HCT116 (cell line): Measurements from ENCODE around the gene TMEM45B. TPM values are rescaled to one million over a fixed set of nuclear protein-coding genes. Genes with fewer than 3 reads are reported as not detected.
"Not testable (repeated sequence)": the region's sequence is repeated elsewhere in the genome, so short reads cannot be mapped to it uniquely, and the experiment has no call there.

Source experiments
- ATAC-seq: fragments of 200-7000 bp; cut with Tn5 transposase; 2 replicates; pipeline ENCODE4 v1.9.1; 2020; ENCODE audit warnings: mild to moderate bottlenecking, moderate library complexity
- BruUV-seq: library from RNA; stranded (reverse); fragments of 400-500 nt; replicated peaks from 2 replicates; lab custom pipeline; 2021; lab: Mats Ljungman, UMichigan
- CTCF ChIA-PET: fragments of 300-600 bp; sonication (Branson Sonifier 250); formaldehyde crosslinking; loops from one replicate; lab custom pipeline; 2021; ENCODE audit warnings: antibody characterized with exemption; lab: Charles Lee
- POLR2A ChIA-PET: fragments of 300-600, 350-600 bp; sonication (Branson Sonifier 250); formaldehyde crosslinking; loops from one replicate; lab custom pipeline; 2021; ENCODE audit warnings: antibody characterized with exemption; lab: Charles Lee
- RAD21 ChIA-PET, 2 experiments: fragments of 300-600 bp; sonication (Branson Sonifier 250); formaldehyde crosslinking; loops; one replicate each; lab custom pipeline; 2023; ENCODE audit warnings: low total read pairs in 2 of 2; ENCODE audit not compliant: uncharacterized antibody in 2 of 2, unreplicated experiment in 2 of 2, low non-redundant PET in 1 of 2; lab: Charles Lee
- DNase-seq: peaks from one replicate; pipeline ENCODE4 v3.0.0-alpha.2; 2010; ENCODE audit warnings: low read depth, low spot score
- H2AFZ ChIP-seq: fragments of 200-600 bp; shearing (Covaris generic), sonication (generic); 2 replicates; pipeline ENCODE4 v1.6.1; 2017; ENCODE audit warnings: low read depth, mixed run types, mixed read lengths, antibody characterized with exemption, low read length; ENCODE audit not compliant: poor library complexity, severe bottlenecking
- H3K27ac ChIP-seq: 2 replicates; pipeline ENCODE4 v1.5.1; 2012; ENCODE audit warnings: low read depth, low read length
- H3K27me3 ChIP-seq: fragments of 200-600 bp; sonication (generic); 2 replicates; pipeline ENCODE4 v1.6.1; 2016; ENCODE audit warnings: mixed run types, low read length, mixed read lengths; ENCODE audit not compliant: insufficient read depth
- H3K36me3 ChIP-seq, 2 experiments: fragments of 200-500 bp in 1 of 2; fragments of 200-600 bp in 1 of 2; sonication (Bioruptor generic) in 1 of 2; sonication (generic) in 1 of 2; 2 replicates each; pipeline versions ENCODE4 v1.5.1 to v1.6.1; 2014 to 2016; ENCODE audit warnings: low read length in 2 of 2, inconsistent platforms in 1 of 2, mixed read lengths in 1 of 2, mixed run types in 1 of 2; ENCODE audit not compliant: insufficient read depth in 2 of 2, control insufficient read depth in 1 of 2
- H3K4me1 ChIP-seq, 2 experiments: fragments of 200-600 bp in 1 of 2; sonication (generic) in 1 of 2; 2 replicates each; pipeline versions ENCODE4 v1.5.1 to v1.6.1; 2012 to 2017; ENCODE audit warnings: low read length in 2 of 2, inconsistent platforms in 1 of 2, mild to moderate bottlenecking in 1 of 2, mixed read lengths in 1 of 2, mixed run types in 1 of 2, moderate library complexity in 1 of 2; ENCODE audit not compliant: insufficient read depth in 2 of 2, control insufficient read depth in 1 of 2
- H3K4me2 ChIP-seq: fragments of 200-600 bp; sonication (generic); 2 replicates; pipeline ENCODE4 v1.6.1; 2017; ENCODE audit warnings: mixed run types, low read length, mixed read lengths
- H3K4me3 ChIP-seq, 2 experiments: fragments of 200-600 bp in 1 of 2; sonication (generic) in 1 of 2; replicated peaks in 1 of 2; 2 replicates each; pipeline ENCODE4 v1.5.1; 2011 to 2016; ENCODE audit warnings: low read length in 2 of 2, control low read depth in 1 of 2, low read depth in 1 of 2, mild to moderate bottlenecking in 1 of 2, mixed read lengths in 1 of 2, mixed run types in 1 of 2
- H3K79me2 ChIP-seq: fragments of 200-600 bp; sonication (generic); 2 replicates; pipeline ENCODE4 v1.6.1; 2017; ENCODE audit warnings: mild to moderate bottlenecking, mixed run types, low read length, moderate library complexity, mixed read lengths; ENCODE audit not compliant: insufficient read depth
- H3K9ac ChIP-seq: fragments of 200-600 bp; sonication (generic); 2 replicates; pipeline ENCODE4 v1.6.1; 2016; ENCODE audit warnings: low read length, mixed read lengths
- H3K9me2 ChIP-seq: fragments of 200-600 bp; sonication (generic), shearing (Covaris generic); 2 replicates; pipeline ENCODE4 v1.6.1; 2017; ENCODE audit warnings: mixed run types, mild to moderate bottlenecking, moderate library complexity; ENCODE audit not compliant: insufficient read depth
- H3K9me3 ChIP-seq, 2 experiments: fragments of 200-500 bp in 1 of 2; fragments of 200-600 bp in 1 of 2; sonication (Bioruptor generic) in 1 of 2; sonication (generic) in 1 of 2; 2 replicates each; pipeline ENCODE4 v1.6.1; 2014 to 2017; ENCODE audit warnings: low read length in 2 of 2, mixed read lengths in 2 of 2, inconsistent platforms in 1 of 2, low read depth in 1 of 2, mild to moderate bottlenecking in 1 of 2, mixed run types in 1 of 2, moderate library complexity in 1 of 2; ENCODE audit not compliant: control insufficient read depth in 1 of 2, insufficient read depth in 1 of 2
- H4K20me1 ChIP-seq: fragments of 200-600 bp; sonication (generic), shearing (Covaris generic); 2 replicates; pipeline ENCODE4 v1.6.1; 2017; ENCODE audit warnings: mixed run types, mild to moderate bottlenecking, moderate library complexity; ENCODE audit not compliant: insufficient read depth
- CBX3 ChIP-seq: IDR thresholded peaks from 2 replicates; pipeline ENCODE4 v1.6.1; 2012; ENCODE audit warnings: low read depth
- EGR1 ChIP-seq: IDR thresholded peaks from 2 replicates; pipeline ENCODE4 v1.6.1; 2012; ENCODE audit warnings: low read depth
- ELF1 ChIP-seq: IDR thresholded peaks from 2 replicates; pipeline ENCODE4 v1.6.1; 2012; ENCODE audit warnings: low read depth, borderline replicate concordance
- EZH2phosphoT487 ChIP-seq: fragments of 200-600 bp; IDR thresholded peaks from 2 replicates; pipeline ENCODE4 v1.6.1; 2018; ENCODE audit warnings: antibody characterized with exemption, borderline replicate concordance
- FOSL1 ChIP-seq: IDR thresholded peaks from 2 replicates; pipeline ENCODE4 v1.6.1; 2012; ENCODE audit warnings: low read depth
- JUND ChIP-seq: IDR thresholded peaks from 2 replicates; pipeline ENCODE4 v1.6.1; 2012
- POLR2A ChIP-seq: IDR thresholded peaks from 2 replicates; pipeline ENCODE4 v1.7.0; 2011; ENCODE audit warnings: borderline replicate concordance; ENCODE audit not compliant: insufficient read depth, insufficient read length; ENCODE audit errors: extremely low read depth
- POLR2AphosphoS5 ChIP-seq: IDR thresholded peaks from 2 replicates; pipeline ENCODE4 v1.6.1; 2011; ENCODE audit warnings: mild to moderate bottlenecking, low read depth, low read length, moderate library complexity
- SIN3A ChIP-seq: IDR thresholded peaks from 2 replicates; pipeline ENCODE4 v1.6.1; 2012; ENCODE audit warnings: low read depth
- SP1 ChIP-seq: IDR thresholded peaks from 2 replicates; pipeline ENCODE4 v1.6.1; 2012; ENCODE audit warnings: low read depth
- SRF ChIP-seq: IDR thresholded peaks from 2 replicates; pipeline ENCODE4 v1.6.1; 2012; ENCODE audit warnings: low read depth
- ZFX ChIP-seq: fragments of 450-650 bp; IDR thresholded peaks from 2 replicates; pipeline ENCODE4 v1.6.1; 2017
- ZNF274 ChIP-seq: fragments of 200-500 bp; sonication (Bioruptor generic); IDR thresholded peaks from 2 replicates; pipeline ENCODE4 v1.6.1; 2014; ENCODE audit warnings: mild to moderate bottlenecking, low read depth, low read length, inconsistent platforms
- intact Hi-C: fragments of 100-400 bp; cut with micrococcal nuclease; formaldehyde crosslinking; loops from 2 replicates; pipeline ENCODE4 v1.10.0; 2022
- total RNA-seq: library from RNA; stranded (reverse); gene quantifications from one replicate; pipeline ENCODE4 v1.2.1, GENCODE V29; 2021; ENCODE audit not compliant: unreplicated experiment
- TF ChIP-seq, protein P1 (sequence below): IDR thresholded peaks from 2 replicates; pipeline ENCODE4 v1.6.1; 2011; ENCODE audit warnings: mild to moderate bottlenecking, low read length, moderate library complexity; ENCODE audit not compliant: insufficient replicate concordance; ENCODE audit errors: extremely low read depth

Gene TMEM45B
- total RNA-seq, 1 experiment from 2014 or later, result not detected

- TF ChIP-seq, protein P1, sequence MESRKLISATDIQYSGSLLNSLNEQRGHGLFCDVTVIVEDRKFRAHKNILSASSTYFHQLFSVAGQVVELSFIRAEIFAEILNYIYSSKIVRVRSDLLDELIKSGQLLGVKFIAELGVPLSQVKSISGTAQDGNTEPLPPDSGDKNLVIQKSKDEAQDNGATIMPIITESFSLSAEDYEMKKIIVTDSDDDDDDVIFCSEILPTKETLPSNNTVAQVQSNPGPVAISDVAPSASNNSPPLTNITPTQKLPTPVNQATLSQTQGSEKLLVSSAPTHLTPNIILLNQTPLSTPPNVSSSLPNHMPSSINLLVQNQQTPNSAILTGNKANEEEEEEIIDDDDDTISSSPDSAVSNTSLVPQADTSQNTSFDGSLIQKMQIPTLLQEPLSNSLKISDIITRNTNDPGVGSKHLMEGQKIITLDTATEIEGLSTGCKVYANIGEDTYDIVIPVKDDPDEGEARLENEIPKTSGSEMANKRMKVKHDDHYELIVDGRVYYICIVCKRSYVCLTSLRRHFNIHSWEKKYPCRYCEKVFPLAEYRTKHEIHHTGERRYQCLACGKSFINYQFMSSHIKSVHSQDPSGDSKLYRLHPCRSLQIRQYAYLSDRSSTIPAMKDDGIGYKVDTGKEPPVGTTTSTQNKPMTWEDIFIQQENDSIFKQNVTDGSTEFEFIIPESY, result no peak
- TF ChIP-seq FOSL1 (no peak), POLR2A (no peak), JUND (no peak), SP1 (no peak), SRF (no peak), EGR1 (no peak), SIN3A (no peak), CBX3 (no peak), POLR2AphosphoS5 (no peak), EZH2phosphoT487 (no peak), ZNF274 (no peak), ELF1 (no peak), ZFX (no peak)
These were observed 1.9 kb downstream of the TMEM45B start (continued) for GRCh38 chr11:129817534-129818051.

GRCh38 chr11:129818236-129818635 is 2.6 kb downstream of the TMEM45B start:
- POLR2A ChIA-PET, H3K9ac ChIP-seq: not testable (repeated sequence)

More at GRCh38 chr11:129818236-129818635, 2.6 kb downstream of the TMEM45B start:
- H3K79me2 ChIP-seq, H3K4me3 ChIP-seq, DNase-seq, H3K4me1 ChIP-seq, H3K9me3 ChIP-seq, H3K36me3 ChIP-seq, CTCF ChIA-PET, RAD21 ChIA-PET, H3K9me2 ChIP-seq, H3K27me3 ChIP-seq, H3K4me2 ChIP-seq, intact Hi-C loops, BruUV-seq, H2AFZ ChIP-seq, ATAC-seq, H3K27ac ChIP-seq, H4K20me1 ChIP-seq: not testable (repeated sequence)
